ENCODE data around the gene PDSS2.
A peak's percentile ranks its signal among the peaks of the same experiment; 100 is the strongest.
"Not testable (repeated sequence)": the region's sequence is repeated elsewhere in the genome, so short reads cannot be mapped to it uniquely, and the experiment has no call there.

The PDSS2 gene

GRCh38 chr6:107475360-107475759, 16.0 kb upstream of the PDSS2 start:
- DNase-seq (ENCODE audit: low read depth in 2 of 2), result not testable (repeated sequence)

- DNase-seq (ENCODE audit: low read depth in 2 of 2), result no peak
Observed at GRCh38 chr6:107473660-107474059, 14.3 kb upstream of the PDSS2 start.

GRCh38 chr6:107470364-107470763, 11.0 kb upstream of the PDSS2 start:
- DNase-seq (ENCODE audit: low read depth in 2 of 2), result no peak

GRCh38 chr6:107466062-107466461, 6.7 kb upstream of the PDSS2 start:
- DNase-seq (ENCODE audit: low read depth in 2 of 2), result no peak

GRCh38 chr6:107460083-107460631, 793 bp upstream of the PDSS2 start:
- DNase-seq (ENCODE audit: low read depth in 2 of 2), result no peak

- peak; percentile 4 to 6 for DNase-seq (ENCODE audit: low read depth in 2 of 2)
Observed at GRCh38 chr6:107458672-107459282, 587 bp downstream of the PDSS2 start.

- no peak for DNase-seq (ENCODE audit: low read depth in 2 of 2)
Observed at GRCh38 chr6:107448776-107449175, 10.6 kb downstream of the PDSS2 start.

- DNase-seq (ENCODE audit: low read depth in 2 of 2), result no peak
Observed at GRCh38 chr6:107447663-107448216, 11.6 kb downstream of the PDSS2 start.

GRCh38 chr6:107444277-107444676, 15.1 kb downstream of the PDSS2 start:
- no peak for DNase-seq (ENCODE audit: low read depth in 2 of 2)

- no peak for DNase-seq (ENCODE audit: low read depth in 2 of 2)
Observed at GRCh38 chr6:107443608-107444267, 15.6 kb downstream of the PDSS2 start.

GRCh38 chr6:107442938-107443607, 16.3 kb downstream of the PDSS2 start:
- no peak for DNase-seq (ENCODE audit: low read depth in 2 of 2)

- DNase-seq (ENCODE audit: low read depth in 2 of 2), result no peak
Observed at GRCh38 chr6:107441682-107442081, 17.7 kb downstream of the PDSS2 start.

- DNase-seq (ENCODE audit: low read depth in 2 of 2), result no peak
Observed at GRCh38 chr6:107440936-107441335, 18.4 kb downstream of the PDSS2 start.

GRCh38 chr6:107439406-107439805, 20.0 kb downstream of the PDSS2 start:
- DNase-seq (ENCODE audit: low read depth in 2 of 2), result no peak

- no peak for DNase-seq (ENCODE audit: low read depth in 2 of 2)
Observed at GRCh38 chr6:107437691-107438090, 21.7 kb downstream of the PDSS2 start.

- DNase-seq (ENCODE audit: low read depth in 2 of 2), result no peak
Observed at GRCh38 chr6:107436881-107437280, 22.5 kb downstream of the PDSS2 start.

GRCh38 chr6:107435798-107436197, 23.6 kb downstream of the PDSS2 start:
- DNase-seq (ENCODE audit: low read depth in 2 of 2), result no peak

- no peak for DNase-seq (ENCODE audit: low read depth in 2 of 2)
Observed at GRCh38 chr6:107434812-107435211, 24.6 kb downstream of the PDSS2 start.

- not testable (repeated sequence) for DNase-seq (ENCODE audit: low read depth in 2 of 2)
Observed at GRCh38 chr6:107425951-107426350, 33.4 kb downstream of the PDSS2 start.

- DNase-seq (ENCODE audit: low read depth in 2 of 2), result no peak
Observed at GRCh38 chr6:107423474-107423990, 35.8 kb downstream of the PDSS2 start.

GRCh38 chr6:107421696-107422256, 37.6 kb downstream of the PDSS2 start:
- DNase-seq (ENCODE audit: low read depth in 2 of 2), result no peak

GRCh38 chr6:107419733-107420132, 39.6 kb downstream of the PDSS2 start:
- no peak for DNase-seq (ENCODE audit: low read depth in 2 of 2)

Measured in stimulated activated CD8-positive, alpha-beta memory T cell treated with anti-CD3 and anti-CD28 coated beads, Interleukin-15, amount 100 ng/mL, for 48 hours (primary cell).